ENCODE measurements around the gene SMOC2. TPM values are rescaled to one million over a fixed set of nuclear protein-coding genes. Genes with fewer than 3 reads are reported as not detected.

The SMOC2 gene
- polyA plus RNA-seq, 2 of the 4 experiments (the other 2 are of a cell fraction), result not detected

- Histone ChIP-seq H3K9me3 (no peaks in the 10 kb centered on the region), H3K4me1 (no peaks in the 10 kb centered on the region), H3K4me3 (no peak overlapping the region), H3K27ac (no peak overlapping the region), H3K4me2 (no peak overlapping the region)
- TF ChIP-seq SREBF2 (IDR thresholded peaks at IDR 0.05) (no peak), RCOR1 (IDR thresholded peaks at IDR 0.05; ENCODE audit: low read depth, low read length) (no peak), POLR2A (IDR thresholded peaks at IDR 0.05; ENCODE audit: low read length) (no peak), FOSB (CRISPR knock-in tag; IDR thresholded peaks at IDR 0.05) (no peak), NR3C1 (IDR thresholded peaks at IDR 0.05) (no peak), FOSL2 (IDR thresholded peaks at IDR 0.05) (no peak), FOSL2 (CRISPR knock-in tag; IDR thresholded peaks at IDR 0.05) (no peak), MAFK (IDR thresholded peaks at IDR 0.05; ENCODE audit: partially characterized antibody) (no peak), HOXB13 (CRISPR knock-in tag; IDR thresholded peaks at IDR 0.05; ENCODE audit: low read depth) (no peak), HDAC2 (IDR thresholded peaks at IDR 0.05) (no peak), ESRRA (IDR thresholded peaks at IDR 0.05; ENCODE audit: borderline replicate concordance, low read length) (no peak), CTCF (IDR thresholded peaks at IDR 0.05) (no peak), CHD2 (IDR thresholded peaks at IDR 0.05; ENCODE audit: low read length, partially characterized antibody) (no peak), TFCP2L1 (CRISPR knock-in tag; IDR thresholded peaks at IDR 0.05) (no peak), HOXA7 (CRISPR knock-in tag; IDR thresholded peaks at IDR 0.05) (no peak), HOXB5 (CRISPR knock-in tag; IDR thresholded peaks at IDR 0.05) (no peak), JUN (IDR thresholded peaks at IDR 0.05) (no peak), PBX3 (IDR thresholded peaks at IDR 0.05) (no peak), SMC3 (IDR thresholded peaks at IDR 0.05) (no peak), NPAS2 (CRISPR knock-in tag; IDR thresholded peaks at IDR 0.05; ENCODE audit: borderline replicate concordance) (no peak)
- FAIRE-seq (no peak), DNase-seq (ENCODE audit: low read depth in 1 of 2, low spot score in 1 of 2) (no peak), ATAC-seq (no peak)
- ChIA-PET CTCF (no interaction called here), POLR2A (no interaction called here)
- WGBS (ENCODE audit: missing lambda C conversion rate), result 15% methylated on average over 4 of the region's 4 CpGs
Measured at GRCh38 chr6:168447282-168447681, 6.3 kb downstream of the SMOC2 start.

GRCh38 chr6:168447700-168448099 lies 6.7 kb downstream of the SMOC2 start:
- POLR2A ChIA-PET, result no interaction called here
- WGBS (ENCODE audit: missing lambda C conversion rate), result 36% methylated on average over 3 of the region's 3 CpGs
- FAIRE-seq (no peak), DNase-seq (ENCODE audit: low read depth in 1 of 2, low spot score in 1 of 2) (no peak), ATAC-seq (no peak)
- no peak overlapping the region for H3K4me3 ChIP-seq
- no peaks in the 10 kb centered on the region for H3K9me3 ChIP-seq
- H3K27ac ChIP-seq, result no peak overlapping the region
- no peaks in the 10 kb centered on the region for H3K4me1 ChIP-seq
- H3K4me2 ChIP-seq, result no peak overlapping the region
- CTCF ChIA-PET, result no interaction called here
- TF ChIP-seq HOXB13 (CRISPR knock-in tag; IDR thresholded peaks at IDR 0.05; ENCODE audit: low read depth), result no peak
- no peak for TF ChIP-seq NR3C1 (IDR thresholded peaks at IDR 0.05)
- TF ChIP-seq RARB (CRISPR knock-in tag; IDR thresholded peaks at IDR 0.05), result no peak
- no peak for TF ChIP-seq FOSB (CRISPR knock-in tag; IDR thresholded peaks at IDR 0.05)
- TF ChIP-seq SMC3 (IDR thresholded peaks at IDR 0.05), result no peak
- TF ChIP-seq MYC (IDR thresholded peaks at IDR 0.05; ENCODE audit: borderline replicate concordance, low read length), result no peak
- no peak for TF ChIP-seq HOXB5 (CRISPR knock-in tag; IDR thresholded peaks at IDR 0.05)
- TF ChIP-seq CHD2 (IDR thresholded peaks at IDR 0.05; ENCODE audit: low read length, partially characterized antibody), result no peak
- no peak for TF ChIP-seq CTCF (IDR thresholded peaks at IDR 0.05)
- no peak for TF ChIP-seq USF2 (IDR thresholded peaks at IDR 0.05)
- no peak for TF ChIP-seq ATOH8 (CRISPR knock-in tag; IDR thresholded peaks at IDR 0.05; ENCODE audit: low read depth)
- no peak for TF ChIP-seq ZC3H11A (IDR thresholded peaks at IDR 0.05)
- no peak for TF ChIP-seq FOXS1 (CRISPR knock-in tag; IDR thresholded peaks at IDR 0.05)

Measured in A549 (cell line).